Naive thymus-derived CD8-positive, alpha-beta T cell (primary cell): ENCODE measurements around the gene RBMS2. TPM values are rescaled to one million over a fixed set of nuclear protein-coding genes. Genes with fewer than 3 reads are reported as not detected.

Source experiments
- ATAC-seq, 2 donors: fragments of 150-1000 bp; cut with Tn5 transposase in 1 of 2; sonication (Bioruptor Pico), chemical (Tn5 transposase) in 1 of 2; 1 replicate in 1 of 2; 2 replicates in 1 of 2; pipeline ENCODE4 v1.10.0; 2021; ENCODE audit warnings: mild to moderate bottlenecking in 2 of 2, moderate library complexity in 2 of 2
- POLR2A ChIA-PET: fragments of 350-600 bp; sonication (Branson Sonifier 250); formaldehyde crosslinking; loops from one replicate; lab custom pipeline; 2021; ENCODE audit warnings: antibody characterized with exemption; lab: Charles Lee
- DNase-seq, 10 donors: peaks; one replicate each; pipeline versions ENCODE4 v3.0.0 to v3.0.0-alpha.2; 2020 to 2022
- H3K27ac Mint-ChIP-seq, 10 donors: one replicate each; pipeline ENCODE4 v1.8.0; 2020 to 2022; ENCODE audit warnings: mild to moderate bottlenecking in 10 of 10, mixed read lengths in 10 of 10, moderate library complexity in 4 of 10, inconsistent platforms in 1 of 10
- H3K27me3 Mint-ChIP-seq, 5 donors: one replicate each; pipeline ENCODE4 v1.8.0; 2021 to 2022; ENCODE audit warnings: mixed read lengths in 5 of 5
- H3K36me3 Mint-ChIP-seq, 3 donors: one replicate each; pipeline ENCODE4 v1.8.0; 2020 to 2022; ENCODE audit warnings: mixed read lengths in 3 of 3, mild to moderate bottlenecking in 2 of 3, inconsistent platforms in 1 of 3
- H3K4me1 Mint-ChIP-seq, 4 donors: one replicate each; pipeline ENCODE4 v1.8.0; 2021 to 2022; ENCODE audit warnings: mixed read lengths in 4 of 4
- H3K4me3 Mint-ChIP-seq, 10 donors: one replicate each; pipeline ENCODE4 v1.8.0; 2020 to 2022; ENCODE audit warnings: mild to moderate bottlenecking in 10 of 10, mixed read lengths in 10 of 10, moderate library complexity in 6 of 10, inconsistent platforms in 1 of 10
- H3K9me3 Mint-ChIP-seq, 9 donors: one replicate each; pipeline ENCODE4 v1.8.0; 2020 to 2022; ENCODE audit warnings: mixed read lengths in 9 of 9, mild to moderate bottlenecking in 3 of 9, inconsistent platforms in 1 of 9, moderate library complexity in 1 of 9
- polyA plus RNA-seq, 3 donors: library from polyadenylated mRNA; unstranded; fragments of 300-500 nt; fragmentation: Illumina TruSeq; gene quantifications; one replicate each; pipeline ENCODE4 v1.2.3, GENCODE V29; 2021
- total RNA-seq, 8 experiments: library from RNA in 2 of 8; stranded (reverse) in 2 of 8; gene quantifications; one replicate each; pipeline ENCODE4 v1.2.3 and lab custom pipeline; 2021 to 2026

RBMS2 gene
- total and polyA plus RNA-seq, 5 experiments from 2014 or later: 1.2 to 6.2 (median 4.1) TPM

DNA sequence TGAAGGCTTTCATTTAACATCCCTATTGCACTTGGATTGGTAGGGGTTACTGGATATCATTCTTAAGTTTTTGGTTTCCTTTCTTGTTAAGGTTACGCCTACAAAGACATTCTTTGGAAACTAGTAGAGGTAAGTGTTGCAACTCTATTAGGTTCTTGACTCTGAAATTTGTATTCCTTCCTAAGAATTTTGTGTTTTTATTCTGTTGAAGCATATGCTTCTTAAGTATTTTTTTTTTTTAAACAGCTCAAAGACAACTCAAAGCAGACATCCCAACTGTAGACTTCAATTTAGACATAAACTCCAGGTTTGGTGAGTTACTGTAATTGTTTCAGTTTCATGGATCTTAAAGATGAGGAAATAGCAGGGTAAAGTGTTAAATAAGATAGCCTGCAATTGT is 1.1 kb upstream of the RBMS2 start:
- Mint-ChIP-seq H3K27ac (peak overlapping the region in 1 of 10 donors; percentile 94), H3K27me3 (no peaks in the 10 kb centered on the region), H3K4me1 (peaks cover 19 to 44% (median 35%) of the 10 kb centered on the region in 4 donors), H3K4me3 (peak overlapping the region in 7 of 10 donors; percentile 52 to 87 (median 84)), H3K9me3 (no peaks in the 10 kb centered on the region), H3K36me3 (no peaks in the 10 kb centered on the region)
- no peak for ATAC-seq
- DNase-seq: no peak
- POLR2A ChIA-PET: interaction anchor here (0.6 to 3.0 kb wide), 6 partner anchors 61 to 567 kb away, joined by 3 to 28 read pairs (median 4); partner anchors contain the start of gene BAZ2A

- H3K4me3 Mint-ChIP-seq: peak overlapping the region; percentile 84 to 98 (median 88)
- POLR2A ChIA-PET: interaction anchor here (0.6 to 3.0 kb wide), 11 partner anchors 10 to 769 kb away, joined by 3 to 28 read pairs (median 5); partner anchors contain the start of genes BAZ2A and STAT2
Measured at GRCh38 chr12:56521209-56521589, 421 bp upstream of the RBMS2 start.

DNA sequence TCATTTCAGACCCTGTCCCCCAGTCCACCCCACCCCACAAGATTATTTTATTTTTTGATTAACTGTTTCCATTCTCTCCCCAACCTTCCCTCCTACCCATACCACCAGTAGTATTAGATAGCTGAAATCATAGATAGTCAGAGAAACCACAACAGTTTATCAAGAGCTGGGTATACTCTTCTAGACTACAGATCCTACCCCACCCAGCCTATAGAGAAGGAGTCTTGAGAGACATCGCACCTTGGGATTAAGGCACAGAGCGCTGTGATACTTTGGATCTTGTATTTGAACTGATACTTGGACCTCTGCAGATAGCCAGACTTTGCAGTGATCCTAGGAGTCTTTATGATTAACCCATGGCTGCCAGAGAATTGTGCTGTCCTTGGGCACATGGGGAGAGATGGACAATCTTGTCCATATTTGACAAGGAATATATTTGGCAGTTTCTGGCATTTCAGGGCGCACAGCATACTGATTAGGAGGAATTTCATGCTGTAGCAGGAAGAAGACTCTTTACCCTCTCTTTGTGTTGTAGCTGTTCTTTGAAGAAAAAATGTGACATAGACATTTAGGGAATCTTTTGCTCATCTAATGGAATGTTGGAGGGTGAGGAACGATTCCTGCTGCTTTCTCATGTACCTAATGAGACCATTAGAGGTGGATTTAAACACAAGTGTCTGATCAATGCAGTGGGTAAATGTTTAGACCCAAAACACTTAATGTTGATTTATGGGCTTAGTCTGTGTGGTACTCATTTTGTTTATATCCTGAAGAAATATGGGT is 982 bp downstream of the RBMS2 start:
- H3K27ac Mint-ChIP-seq: peak overlapping the region; percentile 77 to 99 (median 92)
- POLR2A ChIA-PET: interaction anchor here (0.8 to 3.0 kb wide), 6 partner anchors 9 to 165 kb away, joined by 3 to 28 read pairs (median 4); partner anchors contain the start of genes ATP5F1B, BAZ2A and STAT2
- ATAC-seq (peak in 1 of 2 donors; percentile 34), DNase-seq (no peak)
- H3K36me3 Mint-ChIP-seq: no peaks in the 10 kb centered on the region
- H3K9me3 Mint-ChIP-seq: no peaks in the 10 kb centered on the region
- H3K4me1 Mint-ChIP-seq: peaks cover 19 to 44% (median 35%) of the 10 kb centered on the region in 4 donors
- no peaks in the 10 kb centered on the region for H3K27me3 Mint-ChIP-seq
- H3K4me3 Mint-ChIP-seq: peak overlapping the region; percentile 84 to 98 (median 88)

More at GRCh38 chr12:56521209-56521589, 421 bp upstream of the RBMS2 start:
- no peaks in the 10 kb centered on the region for H3K9me3 Mint-ChIP-seq
- DNase-seq (no peak), ATAC-seq (peak; percentile 63 to 73)
- H3K27ac Mint-ChIP-seq: peak overlapping the region in 9 of 10 donors; percentile 68 to 99 (median 92)
- no peaks in the 10 kb centered on the region for H3K27me3 Mint-ChIP-seq
- peaks cover 19 to 44% (median 35%) of the 10 kb centered on the region in 4 donors for H3K4me1 Mint-ChIP-seq
- no peaks in the 10 kb centered on the region for H3K36me3 Mint-ChIP-seq

GRCh38 chr12:56528846-56529245 is 7.2 kb downstream of the RBMS2 start:
- DNase-seq (no peak), ATAC-seq (no peak)
- Mint-ChIP-seq H3K27ac (peak overlapping the region in 1 of 10 donors; percentile 7), H3K9me3 (no peaks in the 10 kb centered on the region), H3K4me1 (peaks cover 0 to 5% (median 4%) of the 10 kb centered on the region in 4 donors), H3K36me3 (no peaks in the 10 kb centered on the region), H3K4me3 (no peak overlapping the region), H3K27me3 (no peaks in the 10 kb centered on the region)
- POLR2A ChIA-PET: no interaction called here

DNA sequence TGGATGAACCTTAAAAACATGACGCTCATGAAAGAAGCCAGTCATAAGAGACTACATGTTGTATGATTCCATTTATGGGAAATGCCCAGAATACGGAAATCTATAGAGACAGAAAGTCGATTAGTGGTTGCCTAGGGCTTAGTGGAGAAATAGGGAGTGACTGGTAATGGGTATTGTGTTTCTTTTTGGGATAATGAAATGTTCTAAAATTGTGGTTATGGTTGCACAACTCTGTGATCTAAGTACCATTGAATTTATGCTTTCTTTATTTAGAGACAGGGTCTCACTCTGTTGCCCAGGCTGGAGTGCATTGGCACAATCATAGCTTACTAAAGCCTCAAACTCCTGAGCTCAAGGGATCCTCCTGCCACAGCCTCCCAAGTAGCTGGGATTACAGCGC is 8.0 kb downstream of the RBMS2 start:
- Mint-ChIP-seq H3K9me3 (no peaks in the 10 kb centered on the region), H3K4me1 (no peaks in the 10 kb centered on the region), H3K36me3 (no peaks in the 10 kb centered on the region), H3K27me3 (no peaks in the 10 kb centered on the region), H3K4me3 (no peak overlapping the region), H3K27ac (no peak overlapping the region)
- POLR2A ChIA-PET: interaction anchor here (0.6 kb wide), 1 partner anchor 1238 kb away, joined by 6 read pairs; no protein-coding TSS in a partner anchor
- DNase-seq: no peak
- no peak for ATAC-seq

GRCh38 chr12:56530390-56531055 is 8.9 kb downstream of the RBMS2 start:
- peak overlapping the region in 1 of 10 donors; percentile 72 for H3K27ac Mint-ChIP-seq
- POLR2A ChIA-PET: interaction anchor here (0.6 to 1.1 kb wide), 3 partner anchors 7 to 1237 kb away, joined by 5 to 9 read pairs (median 6); partner anchors contain the start of gene RBMS2
- DNase-seq (no peak), ATAC-seq (no peak)
- H3K9me3 Mint-ChIP-seq: no peaks in the 10 kb centered on the region
- no peak overlapping the region for H3K4me3 Mint-ChIP-seq
- no peaks in the 10 kb centered on the region for H3K36me3 Mint-ChIP-seq
- H3K4me1 Mint-ChIP-seq: peaks cover 0 to under 1% (median 0%) of the 10 kb centered on the region in 4 donors
- no peaks in the 10 kb centered on the region for H3K27me3 Mint-ChIP-seq

- Mint-ChIP-seq H3K4me3 (no peak overlapping the region), H3K27me3 (no peaks in the 10 kb centered on the region), H3K27ac (no peak overlapping the region), H3K9me3 (no peaks in the 10 kb centered on the region), H3K36me3 (peaks cover 0 to 1% (median 0%) of the 10 kb centered on the region in 3 donors), H3K4me1 (peaks cover 0 to 2% (median under 1%) of the 10 kb centered on the region in 4 donors)
- DNase-seq (no peak), ATAC-seq (no peak)
- POLR2A ChIA-PET: no interaction called here
Measured at GRCh38 chr12:56537546-56537945, 15.9 kb downstream of the RBMS2 start.

GRCh38 chr12:56541631-56542030 is 20.0 kb downstream of the RBMS2 start:
- Mint-ChIP-seq H3K9me3 (no peaks in the 10 kb centered on the region), H3K36me3 (peaks cover 0 to 1% (median 0%) of the 10 kb centered on the region in 3 donors), H3K4me3 (no peak overlapping the region), H3K27me3 (no peaks in the 10 kb centered on the region), H3K27ac (no peak overlapping the region), H3K4me1 (peaks cover 0 to 2% (median 0%) of the 10 kb centered on the region in 4 donors)
- no peak for DNase-seq
- ATAC-seq: no peak
- POLR2A ChIA-PET: no interaction called here

DNA sequence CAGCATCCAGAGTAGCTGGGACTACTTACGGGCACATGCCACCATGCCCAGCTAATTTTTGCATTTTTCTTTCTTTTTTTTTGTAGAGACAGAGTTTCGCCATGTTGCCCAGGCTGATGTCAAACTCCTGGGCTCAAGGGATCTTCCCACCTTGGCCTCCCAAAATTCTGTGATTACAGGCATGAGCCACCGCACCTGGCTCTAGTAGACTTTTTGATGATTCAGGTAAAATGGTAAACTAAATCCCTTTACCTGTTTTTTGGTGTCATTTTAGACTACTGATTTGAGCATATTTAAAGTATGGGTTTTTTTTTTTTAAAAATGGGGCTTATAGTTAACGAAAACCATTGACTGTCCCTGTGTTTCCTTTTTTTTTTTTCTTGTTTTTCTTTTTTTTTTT is 20.5 kb downstream of the RBMS2 start:
- Mint-ChIP-seq H3K27ac (no peak overlapping the region), H3K36me3 (peaks cover 0 to 1% (median 0%) of the 10 kb centered on the region in 3 donors), H3K4me1 (peaks cover 0 to 2% (median 0%) of the 10 kb centered on the region in 4 donors), H3K4me3 (no peak overlapping the region), H3K27me3 (no peaks in the 10 kb centered on the region), H3K9me3 (no peaks in the 10 kb centered on the region)
- POLR2A ChIA-PET: no interaction called here
- no peak for DNase-seq
- ATAC-seq: no peak

DNA sequence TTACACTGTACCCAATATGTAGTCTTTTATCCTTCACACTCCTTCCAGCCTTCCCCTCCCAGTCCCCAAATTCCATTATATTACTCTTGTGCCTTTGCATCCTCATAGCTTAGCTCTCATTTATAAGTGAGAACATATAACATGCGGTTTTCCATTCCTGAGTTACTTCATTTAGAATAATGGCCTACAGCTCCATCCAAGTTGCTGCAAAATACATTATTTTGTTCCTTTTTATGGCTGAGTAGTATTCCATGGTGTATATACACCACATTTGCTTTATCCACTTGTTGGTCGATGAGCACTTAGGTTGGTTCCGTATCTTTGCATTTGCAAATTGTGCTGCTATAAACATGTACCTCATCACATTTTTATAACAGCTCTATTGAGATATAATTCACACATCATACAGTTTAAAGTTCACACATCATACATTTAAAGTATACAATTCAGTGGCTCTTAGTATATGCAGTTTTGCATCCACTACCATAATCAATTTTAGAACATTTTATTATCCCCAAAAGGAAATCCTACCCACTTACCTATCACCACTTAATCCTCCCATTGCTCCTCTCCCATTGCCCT is 23.5 kb downstream of the RBMS2 start:
- peaks cover 0 to 4% (median 0%) of the 10 kb centered on the region in 3 donors for H3K36me3 Mint-ChIP-seq
- POLR2A ChIA-PET: interaction anchor here (1.4 kb wide), 1 partner anchor 12 kb away, joined by 3 read pairs; no protein-coding TSS in a partner anchor

GRCh38 chr12:56546680-56547079 is 25.1 kb downstream of the RBMS2 start:
- H3K4me3 Mint-ChIP-seq: no peak overlapping the region
- ATAC-seq (no peak), DNase-seq (no peak)
- H3K36me3 Mint-ChIP-seq: peaks cover 0 to 3% (median 0%) of the 10 kb centered on the region in 3 donors
- no peak overlapping the region for H3K27ac Mint-ChIP-seq
- no peaks in the 10 kb centered on the region for H3K27me3 Mint-ChIP-seq
- POLR2A ChIA-PET: no interaction called here
- peaks cover 0 to 2% (median 0%) of the 10 kb centered on the region in 4 donors for H3K4me1 Mint-ChIP-seq
- H3K9me3 Mint-ChIP-seq: no peaks in the 10 kb centered on the region

More for the DNA sequence above, 23.5 kb downstream of the RBMS2 start:
- no peaks in the 10 kb centered on the region for H3K9me3 Mint-ChIP-seq
- DNase-seq: no peak
- no peaks in the 10 kb centered on the region for H3K4me1 Mint-ChIP-seq
- no peaks in the 10 kb centered on the region for H3K27me3 Mint-ChIP-seq
- no peak overlapping the region for H3K4me3 Mint-ChIP-seq
- no peak for ATAC-seq
- no peak overlapping the region for H3K27ac Mint-ChIP-seq

- H3K4me1 Mint-ChIP-seq: peaks cover 0 to 4% (median 0%) of the 10 kb centered on the region in 4 donors
- H3K27me3 Mint-ChIP-seq: no peaks in the 10 kb centered on the region
- H3K9me3 Mint-ChIP-seq: no peaks in the 10 kb centered on the region
- peaks cover 0 to 3% (median 0%) of the 10 kb centered on the region in 3 donors for H3K36me3 Mint-ChIP-seq
- no peak overlapping the region for H3K27ac Mint-ChIP-seq
- no peak overlapping the region for H3K4me3 Mint-ChIP-seq
- POLR2A ChIA-PET: no interaction called here
- ATAC-seq: no peak
- no peak for DNase-seq
Measured at GRCh38 chr12:56551070-56551469, 29.4 kb downstream of the RBMS2 start.
